Endothelial cell of umbilical vein (primary cell): ENCODE results near the gene ADAMTS6.

ENCODE experiments used
- EZH2 ChIP-seq: IDR thresholded peaks from 2 replicates; pipeline ENCODE4 v1.6.1; 2012; ENCODE audit warnings: borderline replicate concordance, low read depth, mild to moderate bottlenecking, moderate library complexity, low read length, inconsistent platforms; ENCODE audit not compliant: severe bottlenecking
- FOS ChIP-seq: IDR thresholded peaks from 2 replicates; pipeline ENCODE4 v1.6.1; 2011; ENCODE audit warnings: mild to moderate bottlenecking, low read length, moderate library complexity, borderline replicate concordance; ENCODE audit not compliant: insufficient read depth
- MYC ChIP-seq: IDR thresholded peaks from one replicate; pipeline ENCODE4 v1.6.1; 2011; ENCODE audit warnings: mild to moderate bottlenecking, low read depth, low read length
- POLR2A ChIP-seq: IDR thresholded peaks from 2 replicates; pipeline ENCODE4 v1.6.1; 2012; ENCODE audit warnings: low read depth, mild to moderate bottlenecking, control low read depth, low read length
- POLR2AphosphoS5 ChIP-seq: IDR thresholded peaks from 2 replicates; pipeline ENCODE4 v1.6.1; 2012; ENCODE audit warnings: low read depth, mild to moderate bottlenecking, control low read depth, low read length, moderate library complexity; ENCODE audit not compliant: insufficient read depth
- TF ChIP-seq, protein P1 (sequence below), 2 donors: IDR thresholded peaks; 1 replicate in 1 of 2; 2 replicates in 1 of 2; pipeline ENCODE4 v1.5.1; 2011; ENCODE audit warnings: low read length in 2 of 2, mild to moderate bottlenecking in 2 of 2, moderate library complexity in 2 of 2, control low read depth in 1 of 2, inconsistent platforms in 1 of 2, low read depth in 1 of 2; ENCODE audit not compliant: insufficient read depth in 1 of 2; ENCODE audit errors: extremely low read depth in 1 of 2
- TF ChIP-seq, protein P2 (sequence below): IDR thresholded peaks from 2 replicates; pipeline ENCODE4 v1.6.1; 2011; ENCODE audit not compliant: insufficient read depth, insufficient read length

DNA sequence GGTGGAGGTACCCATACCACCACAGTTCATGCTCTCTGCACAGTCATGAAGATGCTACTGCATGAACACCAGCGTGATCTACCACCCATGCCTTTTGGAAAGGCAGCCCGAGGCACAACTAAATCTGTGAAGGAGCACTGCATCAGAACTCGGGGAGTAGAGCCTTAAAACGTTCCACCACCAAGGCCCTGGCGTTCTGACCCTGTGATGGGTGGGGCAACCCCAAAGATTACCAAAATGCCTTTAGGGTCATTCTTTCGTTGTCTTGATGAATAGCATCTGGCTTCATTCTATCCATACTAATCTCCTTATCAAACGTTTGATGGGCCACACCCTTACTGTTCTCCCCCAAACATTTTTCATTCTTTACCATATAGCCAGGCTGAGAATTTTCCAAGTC, 97.9 kb downstream of the ADAMTS6 start:
- TF ChIP-seq, protein P1, sequence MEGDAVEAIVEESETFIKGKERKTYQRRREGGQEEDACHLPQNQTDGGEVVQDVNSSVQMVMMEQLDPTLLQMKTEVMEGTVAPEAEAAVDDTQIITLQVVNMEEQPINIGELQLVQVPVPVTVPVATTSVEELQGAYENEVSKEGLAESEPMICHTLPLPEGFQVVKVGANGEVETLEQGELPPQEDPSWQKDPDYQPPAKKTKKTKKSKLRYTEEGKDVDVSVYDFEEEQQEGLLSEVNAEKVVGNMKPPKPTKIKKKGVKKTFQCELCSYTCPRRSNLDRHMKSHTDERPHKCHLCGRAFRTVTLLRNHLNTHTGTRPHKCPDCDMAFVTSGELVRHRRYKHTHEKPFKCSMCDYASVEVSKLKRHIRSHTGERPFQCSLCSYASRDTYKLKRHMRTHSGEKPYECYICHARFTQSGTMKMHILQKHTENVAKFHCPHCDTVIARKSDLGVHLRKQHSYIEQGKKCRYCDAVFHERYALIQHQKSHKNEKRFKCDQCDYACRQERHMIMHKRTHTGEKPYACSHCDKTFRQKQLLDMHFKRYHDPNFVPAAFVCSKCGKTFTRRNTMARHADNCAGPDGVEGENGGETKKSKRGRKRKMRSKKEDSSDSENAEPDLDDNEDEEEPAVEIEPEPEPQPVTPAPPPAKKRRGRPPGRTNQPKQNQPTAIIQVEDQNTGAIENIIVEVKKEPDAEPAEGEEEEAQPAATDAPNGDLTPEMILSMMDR (IDR thresholded peaks at IDR 0.05; ENCODE audit: extremely low read depth in 1 of 2, insufficient read depth in 1 of 2, low read depth in 1 of 2, low read length in 2 of 2): no peak
- no peak for TF ChIP-seq POLR2AphosphoS5
- TF ChIP-seq, protein P2, sequence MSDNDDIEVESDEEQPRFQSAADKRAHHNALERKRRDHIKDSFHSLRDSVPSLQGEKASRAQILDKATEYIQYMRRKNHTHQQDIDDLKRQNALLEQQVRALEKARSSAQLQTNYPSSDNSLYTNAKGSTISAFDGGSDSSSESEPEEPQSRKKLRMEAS: no peak
- no peak for TF ChIP-seq POLR2A
- no peak for TF ChIP-seq EZH2
- TF ChIP-seq MYC: no peak
- TF ChIP-seq FOS: no peak
